ENCODE measurements around the gene NDUFAF4. TPM values are rescaled to one million over a fixed set of nuclear protein-coding genes. Genes with fewer than 3 reads are reported as not detected.

Gene NDUFAF4
- total and polyA plus RNA-seq, 2 of the 8 experiments (the other 6 are each of a cell fraction or from before 2014, with no cell fraction given), result 21.9 to 84.4 TPM

GRCh38 chr6:96861588-96861987 is 36.1 kb downstream of the NDUFAF4 start:
- no peak overlapping the region for H4K5ac ChIP-seq (ENCODE audit: insufficient read length, low read depth, low read length)
- H3K4me1 ChIP-seq (replicated peaks in 1 of 4; ENCODE audit: control insufficient read depth in 3 of 4, insufficient read depth in 4 of 4, low read length in 3 of 4), result no peaks in the 10 kb centered on the region; a peak in 1 of 7 replicates
- FAIRE-seq (no peak), DNase-seq (ENCODE audit: low read depth in 1 of 2, low spot score in 2 of 2) (no peak)
- TF ChIP-seq BCL11A (IDR thresholded peaks at IDR 0.05; ENCODE audit: low read depth in 2 of 2, low read length in 2 of 2) (no peak), EGR1 (IDR thresholded peaks at IDR 0.05; ENCODE audit: borderline replicate concordance, low read depth, low read length) (no peak), CTCF (IDR thresholded peaks at IDR 0.05; ENCODE audit: control extremely low read depth in 1 of 3, insufficient read depth in 1 of 3, low read depth in 1 of 3, low read length in 3 of 3) (no peak), BRCA1 (IDR thresholded peaks at IDR 0.05; ENCODE audit: low read depth, low read length) (no peak), RNF2 (IDR thresholded peaks at IDR 0.05; ENCODE audit: borderline replicate concordance, low read depth, low read length, missing control alignments, poor library complexity, severe bottlenecking) (no peak), CBX5 (IDR thresholded peaks at IDR 0.05; ENCODE audit: low read depth, low read length) (no peak), NANOG (IDR thresholded peaks at IDR 0.05; ENCODE audit: insufficient read depth, low read depth, low read length, poor library complexity, severe bottlenecking) (no peak)
- no peaks in the 10 kb centered on the region for H3K23me2 ChIP-seq (ENCODE audit: low read depth, low read length)
- no peak overlapping the region for H2AFZ ChIP-seq (ENCODE audit: low read length)
- H3K4ac ChIP-seq (replicated peaks; ENCODE audit: insufficient read length, low read depth, low read length), result no peak overlapping the region
- no peaks in the 10 kb centered on the region for H3K36me3 ChIP-seq (ENCODE audit: control insufficient read depth in 2 of 4, insufficient read depth in 4 of 4, low read length in 3 of 4)
- no peak overlapping the region for H3K56ac ChIP-seq (replicated peaks; ENCODE audit: insufficient read length, low read depth, low read length)
- no peak overlapping the region for H2BK20ac ChIP-seq (ENCODE audit: low read length)
- H3K23ac ChIP-seq (ENCODE audit: insufficient read length), result no peak overlapping the region
- no peak overlapping the region for H3K14ac ChIP-seq (ENCODE audit: insufficient read length)
- no peak overlapping the region for H3K9ac ChIP-seq (replicated peaks in 1 of 4; ENCODE audit: extremely low read depth in 1 of 4, low read depth in 3 of 4, low read length in 3 of 4)
- H3K79me2 ChIP-seq (ENCODE audit: control insufficient read depth in 1 of 2, insufficient read depth in 2 of 2, low read length in 2 of 2), result no peaks in the 10 kb centered on the region
- no peak overlapping the region for H2AK5ac ChIP-seq (ENCODE audit: low read depth, low read length)
- no peak overlapping the region for H4K91ac ChIP-seq (replicated peaks; ENCODE audit: insufficient read length, low read length)
- no peak overlapping the region for H3K4me3 ChIP-seq (ENCODE audit: extremely low read depth in 1 of 4, insufficient read depth in 2 of 4, low read depth in 3 of 4, low read length in 4 of 4)
- H2BK15ac ChIP-seq (ENCODE audit: low read length), result no peak overlapping the region
- no peak overlapping the region for H4K8ac ChIP-seq (ENCODE audit: extremely low read depth, insufficient read depth, low read length)
- H4K20me1 ChIP-seq (replicated peaks in 1 of 2; ENCODE audit: control insufficient read depth in 1 of 2, insufficient read depth in 2 of 2, low read length in 2 of 2), result no peaks in the 10 kb centered on the region
- H2BK5ac ChIP-seq (ENCODE audit: low read depth, low read length), result no peak overlapping the region
- no peak overlapping the region for H2BK12ac ChIP-seq (ENCODE audit: low read depth, low read length)
- H2BK120ac ChIP-seq (replicated peaks; ENCODE audit: low read depth, low read length), result no peak overlapping the region
- POLR2A ChIA-PET (ENCODE audit: partially characterized antibody), result no interaction called here
- CTCF ChIA-PET (ENCODE audit: partially characterized antibody), result no interaction called here
- peaks cover 2 to 3% of the 10 kb centered on the region in 2 experiments; a peak in 1 of 4 replicates for H3K9me3 ChIP-seq (ENCODE audit: insufficient read depth in 2 of 2, low read depth in 1 of 2, low read length in 1 of 2)
- no peak overlapping the region for H3K18ac ChIP-seq (ENCODE audit: extremely low read depth, low read length)
- no peaks in the 10 kb centered on the region for H3K27me3 ChIP-seq (replicated peaks in 1 of 4; ENCODE audit: control insufficient read depth in 3 of 4, extremely low read depth in 1 of 4, insufficient read depth in 3 of 4, low read length in 3 of 4)
- H3K27ac ChIP-seq (ENCODE audit: low read depth, low read length), result no peak overlapping the region
- no peak overlapping the region for H3K4me2 ChIP-seq (ENCODE audit: insufficient read depth in 1 of 2, low read depth in 2 of 2, low read length in 2 of 2)
- no peaks in the 10 kb centered on the region for H3K79me1 ChIP-seq (ENCODE audit: low read depth, low read length)

Measured in H1 (cell line).